HG03439 (cell line): Measurements from ENCODE around the gene UBE4A.
"Not testable (repeated sequence)": the region's sequence is repeated elsewhere in the genome, so short reads cannot be mapped to it uniquely, and the experiment has no call there.

Experiments used
- ATAC-seq: cut with Tn5 transposase; IDR thresholded peaks from one replicate; pipeline ENCODE4 v1.9.1; 2021; ENCODE audit warnings: mild to moderate bottlenecking, moderate library complexity; ENCODE audit not compliant: unreplicated experiment

UBE4A gene

GRCh38 chr11:118398791-118399559 is 39.6 kb downstream of the UBE4A start:
- ATAC-seq = no peak

DNA sequence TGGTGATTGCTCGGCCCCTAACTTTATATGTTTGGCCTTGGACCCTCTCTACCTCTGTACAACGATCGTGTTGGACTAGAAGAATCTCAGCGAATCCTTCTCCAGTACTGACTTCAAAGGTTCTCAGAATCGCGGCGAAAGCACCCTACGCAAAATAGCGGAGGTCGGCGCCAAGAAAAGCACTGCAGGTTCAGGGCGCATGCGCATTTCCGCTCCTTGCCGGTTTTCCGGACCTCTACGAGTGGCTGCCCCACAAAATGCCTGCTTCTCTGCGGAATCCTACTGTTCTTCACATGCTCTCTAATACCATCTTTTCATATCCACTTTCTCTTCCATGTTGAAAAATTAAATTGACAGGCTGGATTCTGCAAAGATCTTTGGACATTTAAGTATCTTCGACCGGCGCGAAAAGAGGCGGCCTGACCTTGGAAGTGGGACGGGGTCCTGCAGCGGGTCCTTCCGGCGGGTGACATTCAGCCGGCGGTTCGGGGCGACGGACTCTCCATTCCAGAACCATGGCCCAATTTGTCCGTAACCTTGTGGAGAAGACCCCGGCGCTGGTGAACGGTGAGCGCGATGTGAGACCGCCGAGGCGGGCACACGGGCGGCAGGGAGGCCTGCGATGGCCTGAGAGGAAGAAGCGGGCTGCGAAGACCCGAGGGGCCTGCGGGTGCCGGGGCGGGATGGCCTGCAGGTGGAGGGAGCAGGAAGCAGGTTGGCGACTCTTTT is 41.9 kb downstream of the UBE4A start, which contains the start of gene ATP5MG:
ATP5MG (plus strand) TSS at position 456 of the 729 bp plus-strand sequence; CDS start at position 516, 60 bp downstream.
- ATAC-seq = peak; percentile 45

DNA sequence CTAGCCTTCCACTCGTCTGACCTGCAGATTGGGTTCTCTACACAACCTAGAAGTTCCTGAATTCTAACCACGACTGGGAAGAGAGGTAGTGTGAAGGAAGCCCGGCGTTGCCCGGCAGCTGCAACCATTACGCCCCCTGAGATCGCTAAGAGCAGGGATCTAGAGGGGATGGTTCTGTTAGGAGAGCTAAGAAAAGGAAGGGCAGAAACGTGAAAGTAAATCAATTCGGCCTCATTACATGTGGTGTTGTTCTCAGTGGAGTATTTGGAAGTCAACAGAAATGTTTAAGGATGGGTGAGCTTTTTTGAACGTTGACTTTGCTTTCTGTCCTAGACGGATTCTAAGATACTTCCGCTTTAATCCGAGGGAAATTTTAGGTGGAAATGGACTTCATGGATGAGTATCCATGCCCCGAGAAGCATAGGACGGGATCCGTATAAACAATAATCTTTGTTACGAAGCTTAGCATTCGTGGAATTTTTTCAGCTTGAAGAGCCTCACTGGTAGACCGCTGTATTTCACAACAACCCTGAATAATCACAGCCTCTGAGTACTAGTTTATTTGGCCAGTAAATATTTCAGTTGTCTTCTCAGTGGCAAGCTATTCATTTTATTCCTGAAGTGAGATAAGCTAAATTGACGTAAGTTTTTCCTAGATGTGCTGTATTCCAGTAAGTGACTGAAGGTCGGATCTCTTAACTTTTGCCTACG is 42.6 kb downstream of the UBE4A start:
- ATAC-seq = no peak

GRCh38 chr11:118402594-118402993 is 43.2 kb downstream of the UBE4A start:
- not testable (repeated sequence) for ATAC-seq

- ATAC-seq = no peak
Measured at GRCh38 chr11:118406599-118407166, 47.3 kb downstream of the UBE4A start.

- peak; percentile 57 for ATAC-seq
Measured at GRCh38 chr11:118410055-118410745, 50.8 kb downstream of the UBE4A start.

DNA sequence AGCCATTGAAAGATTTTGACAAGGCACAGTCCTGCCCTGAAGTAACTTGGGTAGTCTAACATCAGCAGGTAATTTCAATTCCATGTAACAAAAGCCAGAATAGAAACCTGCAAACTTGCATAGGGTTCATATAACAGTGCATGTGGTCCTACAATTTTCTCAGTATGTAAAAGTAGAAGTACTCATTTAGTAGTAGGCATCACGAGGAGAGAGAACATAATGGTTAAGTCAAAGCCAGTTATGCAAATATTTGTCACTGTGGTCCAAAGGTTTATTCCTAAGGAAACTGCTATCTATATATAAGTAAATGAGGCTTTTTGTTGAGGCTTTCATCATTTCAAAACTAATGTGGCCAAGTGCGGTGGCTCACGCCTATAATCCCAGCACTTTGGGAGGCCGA is 52.1 kb downstream of the UBE4A start:
- ATAC-seq = no peak

GRCh38 chr11:118412921-118413320 is 53.5 kb downstream of the UBE4A start:
- no peak for ATAC-seq

GRCh38 chr11:118415062-118415738 is 55.8 kb downstream of the UBE4A start:
- ATAC-seq = no peak

DNA sequence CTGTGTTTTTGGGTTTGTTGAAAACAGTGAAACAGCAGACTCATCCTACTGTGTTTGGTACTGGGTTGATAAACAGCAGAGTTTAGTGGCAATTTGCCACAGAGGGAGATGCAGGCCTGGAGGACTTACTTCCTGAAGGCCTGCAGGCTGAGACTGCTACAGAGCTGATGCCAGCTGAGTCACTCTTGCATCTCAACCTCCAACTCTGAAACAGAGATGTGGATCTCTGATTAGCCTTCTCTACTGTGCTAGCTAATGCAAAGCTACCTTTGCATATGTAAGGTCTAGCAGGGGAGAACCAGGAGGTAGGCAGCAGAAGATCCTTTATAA is 56.3 kb downstream of the UBE4A start:
- no peak for ATAC-seq

GRCh38 chr11:118416900-118417299 is 57.5 kb downstream of the UBE4A start:
- not testable (repeated sequence) for ATAC-seq

DNA sequence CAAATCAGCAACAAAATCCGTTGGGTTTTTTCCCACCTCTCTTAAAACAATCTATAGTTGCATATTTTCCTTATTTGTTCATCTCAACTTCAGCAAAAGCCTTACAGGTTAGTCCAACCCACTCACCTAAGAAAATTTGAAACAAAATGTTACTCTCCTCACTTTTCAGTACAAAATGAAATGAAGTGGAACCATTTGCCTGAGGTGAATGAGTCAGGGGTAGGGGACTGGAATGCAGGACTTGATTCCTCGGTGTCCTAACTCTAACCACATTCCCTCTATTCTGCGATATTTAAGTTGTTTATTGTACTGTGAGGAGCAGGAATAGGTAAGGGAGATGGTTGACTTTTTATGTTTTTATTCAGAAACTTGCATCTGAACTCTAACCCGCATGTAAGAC is 58.4 kb downstream of the UBE4A start:
- ATAC-seq = no peak

DNA sequence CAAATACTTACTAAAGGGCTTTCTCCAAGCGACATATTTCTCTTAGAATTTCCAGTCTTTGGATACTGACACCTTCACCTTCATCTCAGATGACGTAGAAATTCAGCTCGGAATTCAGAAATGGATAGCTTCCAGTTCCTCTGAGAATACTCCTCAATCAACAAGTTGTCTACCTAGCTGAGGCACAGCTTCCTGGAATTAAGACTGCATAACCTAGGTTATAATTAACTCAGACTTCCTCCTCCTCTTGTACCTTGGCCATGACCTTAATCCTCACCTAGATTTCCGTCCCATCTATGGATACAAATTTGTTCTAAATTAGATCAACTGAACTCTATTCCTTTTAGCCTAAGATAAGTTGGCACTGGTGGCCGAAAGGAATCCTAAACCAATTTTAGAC is 59.4 kb downstream of the UBE4A start:
- no peak for ATAC-seq

DNA sequence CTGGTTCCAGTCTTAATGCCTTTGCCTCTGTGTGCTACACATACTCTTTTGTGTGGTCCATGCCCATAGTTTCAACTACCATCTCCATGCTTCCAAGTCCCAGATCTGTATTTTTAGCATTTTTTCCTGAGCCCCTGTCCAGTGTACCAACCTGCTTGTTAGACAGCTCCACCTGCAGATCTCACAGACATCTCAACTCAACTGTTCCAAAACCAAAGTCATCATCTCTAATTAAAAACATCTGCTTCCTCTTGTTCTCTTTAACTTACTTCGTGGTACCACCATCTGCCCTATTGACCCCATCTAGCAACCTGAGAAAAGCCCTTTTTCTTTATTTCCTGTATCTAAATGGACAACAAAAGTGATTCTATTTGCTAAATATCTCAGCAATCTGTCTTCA is 68.3 kb downstream of the UBE4A start:
- ATAC-seq = no peak

DNA sequence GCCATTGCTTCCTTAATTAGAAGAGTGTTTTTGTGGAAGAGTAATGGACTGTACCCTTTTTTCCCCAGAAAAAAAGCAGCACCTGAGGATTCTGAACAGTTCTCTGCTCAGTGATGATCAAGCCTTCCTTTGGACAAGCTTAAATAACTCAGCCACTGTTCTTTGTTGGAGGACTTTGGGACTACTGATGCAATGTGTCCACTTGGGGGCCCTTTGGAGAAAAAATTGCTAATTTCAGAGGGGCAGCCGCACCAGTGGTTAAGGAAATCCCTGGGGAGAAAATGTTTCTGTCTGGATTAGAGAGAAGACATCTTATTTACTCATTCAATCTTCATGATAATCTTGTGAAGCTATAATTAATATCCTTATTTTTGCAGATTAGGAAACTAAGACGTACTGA is 71.6 kb downstream of the UBE4A start:
- ATAC-seq = no peak

GRCh38 chr11:118434123-118434552 is 74.7 kb downstream of the UBE4A start:
- no peak for ATAC-seq

DNA sequence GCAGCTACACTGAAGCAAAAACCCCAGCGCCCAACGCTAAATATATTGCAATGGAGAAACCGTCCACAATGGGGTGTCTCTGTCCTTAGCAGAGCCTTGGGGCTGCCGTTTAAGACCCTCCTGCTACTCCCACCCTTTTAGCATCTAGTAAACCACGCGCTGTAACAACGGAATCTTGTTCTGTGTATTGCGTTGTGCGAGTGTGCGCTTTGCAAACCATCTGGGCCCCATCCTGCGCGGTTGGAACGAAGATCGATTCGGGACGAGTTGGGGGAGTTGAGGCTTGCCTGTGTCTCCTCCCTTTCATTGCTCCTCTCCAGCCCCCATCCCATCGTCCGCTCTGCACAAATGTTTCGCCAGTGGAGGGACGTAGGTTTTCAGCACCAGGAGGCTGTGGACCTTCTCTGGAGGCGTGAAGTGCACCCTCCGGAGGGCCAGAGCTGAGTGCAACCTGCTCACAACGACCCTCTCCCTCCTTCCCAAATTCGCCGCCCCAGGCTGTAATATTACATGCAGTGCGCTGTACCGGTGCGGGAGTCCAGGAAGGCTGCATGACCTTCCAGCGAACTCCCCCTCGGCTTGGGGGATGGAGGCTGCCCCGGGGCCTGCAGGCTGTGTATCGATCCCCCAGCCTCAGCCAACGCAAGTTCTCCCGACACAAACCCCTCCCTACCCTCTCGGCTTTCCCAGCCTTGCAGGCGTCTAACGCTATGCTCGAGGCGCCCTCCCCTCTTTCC is 75.3 kb downstream of the UBE4A start:
- ATAC-seq = no peak

GRCh38 chr11:118435290-118435892 is 76.0 kb downstream of the UBE4A start:
- ATAC-seq = peak; percentile 18
